ENCODE data around the gene MEF2A.
"Not testable (repeated sequence)": the region's sequence is repeated elsewhere in the genome, so short reads cannot be mapped to it uniquely, and the experiment has no call there.

The MEF2A gene

DNA sequence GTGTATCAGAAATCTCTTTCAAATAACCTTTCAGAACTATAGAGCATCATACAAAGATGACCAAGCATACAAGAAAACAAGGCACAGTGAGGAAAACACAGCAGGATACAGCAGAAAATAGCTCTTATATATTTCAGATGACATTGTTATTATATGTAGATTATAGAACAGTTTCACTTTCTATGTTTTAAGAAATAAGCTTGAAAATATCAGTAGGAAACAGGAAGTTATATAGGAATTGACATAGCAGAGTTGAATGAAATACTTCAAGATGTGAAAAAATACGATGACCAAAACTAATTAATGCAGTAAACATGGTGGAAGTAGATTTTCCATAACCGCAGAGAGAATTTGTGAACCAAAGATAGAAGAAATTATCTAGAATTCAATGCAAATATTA lies 92.2 kb downstream of the MEF2A start:
- no peak overlapping the region for H3K9ac ChIP-seq (ENCODE audit: low read depth, low read length)
- H3K27me3 ChIP-seq (ENCODE audit: control insufficient read depth, insufficient read depth, low read length), result no peaks in the 10 kb centered on the region
- H3K4me2 ChIP-seq (ENCODE audit: low read length), result no peak overlapping the region
- H3K4me1 ChIP-seq (ENCODE audit: control insufficient read depth, insufficient read depth, low read length), result no peaks in the 10 kb centered on the region
- no peaks in the 10 kb centered on the region for H3K9me3 ChIP-seq (replicated peaks; ENCODE audit: low read length)
- H3K4me3 ChIP-seq (ENCODE audit: low read length), result no peak overlapping the region
- H3K36me3 ChIP-seq (ENCODE audit: insufficient read depth, low read length), result peaks cover 7% of the 10 kb centered on the region

GRCh38 chr15:99662903-99663302 lies 97.1 kb downstream of the MEF2A start:
- H3K36me3 ChIP-seq (ENCODE audit: insufficient read depth, low read length), result peaks cover 7% of the 10 kb centered on the region
- H3K4me3 ChIP-seq (ENCODE audit: low read length), result no peak overlapping the region
- H3K27me3 ChIP-seq (ENCODE audit: control insufficient read depth, insufficient read depth, low read length), result no peaks in the 10 kb centered on the region
- H3K9ac ChIP-seq (ENCODE audit: low read depth, low read length), result no peak overlapping the region
- no peak overlapping the region for H3K4me2 ChIP-seq (ENCODE audit: low read length)
- no peaks in the 10 kb centered on the region for H3K9me3 ChIP-seq (replicated peaks; ENCODE audit: low read length)
- no peaks in the 10 kb centered on the region for H3K4me1 ChIP-seq (ENCODE audit: control insufficient read depth, insufficient read depth, low read length)

GRCh38 chr15:99666073-99666472 lies 100.3 kb downstream of the MEF2A start:
- H3K4me1 ChIP-seq (ENCODE audit: control insufficient read depth, insufficient read depth, low read length); H3K9me3 ChIP-seq (replicated peaks; ENCODE audit: low read length); H3K36me3 ChIP-seq (ENCODE audit: insufficient read depth, low read length); H3K27me3 ChIP-seq (ENCODE audit: control insufficient read depth, insufficient read depth, low read length); H3K9ac ChIP-seq (ENCODE audit: low read depth, low read length); H3K4me2 ChIP-seq (ENCODE audit: low read length); H3K4me3 ChIP-seq (ENCODE audit: low read length): not testable (repeated sequence)

DNA sequence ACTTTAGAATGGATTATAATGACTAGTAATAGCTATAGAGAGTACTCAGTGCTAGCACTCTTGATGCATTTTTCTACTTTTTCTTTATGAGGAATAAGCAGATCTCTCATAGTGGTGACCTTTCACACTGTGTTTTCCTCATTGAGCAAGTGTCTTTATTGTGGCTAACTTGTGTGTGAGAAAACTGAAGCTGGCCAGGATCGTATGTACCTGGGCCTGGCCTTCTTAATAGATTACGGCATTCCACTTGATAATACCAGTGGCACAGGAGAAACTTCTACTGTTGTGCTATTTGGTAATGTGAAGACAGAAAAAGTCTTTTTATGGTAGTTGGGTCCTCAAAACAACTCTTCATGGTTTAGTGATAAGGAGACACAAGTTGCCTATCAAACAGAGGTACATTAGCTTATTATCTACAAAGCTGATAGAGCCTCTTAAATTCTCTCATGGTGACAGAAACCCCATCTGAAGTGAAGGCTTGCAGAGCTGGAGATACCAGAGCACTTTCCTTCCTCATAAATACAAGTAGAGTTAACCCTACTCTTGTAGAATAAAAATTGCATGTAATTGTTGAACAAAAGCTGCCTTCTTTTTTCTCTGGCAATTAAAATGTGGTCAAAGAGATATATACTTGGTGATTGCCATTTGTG lies 102.9 kb downstream of the MEF2A start:
- H3K9me3 ChIP-seq (replicated peaks; ENCODE audit: low read length), result no peaks in the 10 kb centered on the region
- no peak overlapping the region for H3K9ac ChIP-seq (ENCODE audit: low read depth, low read length)
- H3K4me2 ChIP-seq (ENCODE audit: low read length), result no peak overlapping the region
- H3K4me3 ChIP-seq (ENCODE audit: low read length), result no peak overlapping the region
- no peaks in the 10 kb centered on the region for H3K27me3 ChIP-seq (ENCODE audit: control insufficient read depth, insufficient read depth, low read length)
- H3K36me3 ChIP-seq (ENCODE audit: insufficient read depth, low read length), result peaks cover 26% of the 10 kb centered on the region
- H3K4me1 ChIP-seq (ENCODE audit: control insufficient read depth, insufficient read depth, low read length), result no peaks in the 10 kb centered on the region

DNA sequence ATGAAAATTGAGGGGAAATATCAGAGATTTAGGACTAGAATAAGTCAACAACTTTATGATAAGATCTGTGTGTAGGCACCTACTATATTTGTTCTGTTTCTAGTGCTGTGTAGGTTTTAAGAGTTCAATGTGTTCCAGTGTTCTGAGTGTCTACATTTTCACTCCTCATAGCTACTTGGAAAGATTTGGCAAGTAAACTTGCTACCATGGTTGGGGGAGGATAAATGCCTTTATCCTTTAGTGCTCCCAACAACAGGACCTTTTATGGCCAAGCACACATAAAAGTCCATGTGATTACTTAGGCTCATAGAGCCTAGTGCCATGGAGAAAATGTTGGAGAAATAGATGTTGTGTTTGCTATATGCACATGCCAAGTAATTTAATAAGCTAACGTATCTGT lies 103.5 kb downstream of the MEF2A start:
- no peak overlapping the region for H3K9ac ChIP-seq (ENCODE audit: low read depth, low read length)
- no peaks in the 10 kb centered on the region for H3K27me3 ChIP-seq (ENCODE audit: control insufficient read depth, insufficient read depth, low read length)
- H3K4me2 ChIP-seq (ENCODE audit: low read length), result no peak overlapping the region
- peaks cover 28% of the 10 kb centered on the region for H3K36me3 ChIP-seq (ENCODE audit: insufficient read depth, low read length)
- no peaks in the 10 kb centered on the region for H3K4me1 ChIP-seq (ENCODE audit: control insufficient read depth, insufficient read depth, low read length)
- H3K4me3 ChIP-seq (ENCODE audit: low read length), result no peak overlapping the region
- no peaks in the 10 kb centered on the region for H3K9me3 ChIP-seq (replicated peaks; ENCODE audit: low read length)

DNA sequence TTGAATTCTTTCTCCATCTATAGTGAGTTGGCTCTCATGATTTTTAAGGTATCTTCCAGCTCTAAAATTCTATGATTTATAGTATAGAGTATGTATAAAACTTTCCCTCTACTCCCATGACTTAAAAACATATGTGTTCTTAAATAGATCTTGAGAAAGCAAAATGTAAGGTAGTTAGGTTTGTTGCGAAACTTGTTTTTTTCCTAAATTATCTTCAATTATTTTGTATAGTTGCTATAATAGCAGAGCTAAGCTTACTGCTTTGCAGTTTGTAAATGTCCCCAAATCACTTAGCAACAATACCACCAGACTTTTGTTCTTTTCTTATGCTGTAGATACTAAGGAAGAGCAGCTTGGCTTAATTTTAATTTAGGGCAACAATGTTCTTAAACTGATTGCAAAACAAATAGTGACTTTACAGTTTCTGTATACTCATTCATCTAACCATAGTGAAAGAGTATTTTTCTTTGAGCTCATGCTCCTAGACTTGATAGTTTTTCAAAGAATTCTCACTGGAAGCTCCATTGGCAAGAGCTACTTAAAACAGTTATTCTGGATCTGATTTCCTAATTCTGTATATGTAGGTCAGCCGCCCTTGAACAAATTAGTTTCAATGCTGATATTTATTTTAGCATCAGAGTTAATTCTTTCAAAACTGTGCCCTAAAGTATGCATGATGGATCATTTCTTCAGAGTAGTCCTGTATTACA lies 106.3 kb downstream of the MEF2A start:
- Histone ChIP-seq H3K4me3 (ENCODE audit: low read length) (no peak overlapping the region), H3K9me3 (replicated peaks; ENCODE audit: low read length) (no peaks in the 10 kb centered on the region), H3K9ac (ENCODE audit: low read depth, low read length) (no peak overlapping the region), H3K4me2 (ENCODE audit: low read length) (no peak overlapping the region), H3K4me1 (ENCODE audit: control insufficient read depth, insufficient read depth, low read length) (no peaks in the 10 kb centered on the region), H3K36me3 (ENCODE audit: insufficient read depth, low read length) (peaks cover 47% of the 10 kb centered on the region), H3K27me3 (ENCODE audit: control insufficient read depth, insufficient read depth, low read length) (no peaks in the 10 kb centered on the region)

- Histone ChIP-seq H3K4me2 (ENCODE audit: low read length) (no peak overlapping the region), H3K9me3 (replicated peaks; ENCODE audit: low read length) (no peaks in the 10 kb centered on the region), H3K4me1 (ENCODE audit: control insufficient read depth, insufficient read depth, low read length) (no peaks in the 10 kb centered on the region), H3K9ac (ENCODE audit: low read depth, low read length) (no peak overlapping the region), H3K4me3 (ENCODE audit: low read length) (no peak overlapping the region), H3K27me3 (ENCODE audit: control insufficient read depth, insufficient read depth, low read length) (no peaks in the 10 kb centered on the region), H3K36me3 (ENCODE audit: insufficient read depth, low read length) (peaks cover 53% of the 10 kb centered on the region)
Observed at GRCh38 chr15:99673111-99673510, 107.3 kb downstream of the MEF2A start.

GRCh38 chr15:99674279-99674678 lies 108.5 kb downstream of the MEF2A start:
- no peaks in the 10 kb centered on the region for H3K27me3 ChIP-seq (ENCODE audit: control insufficient read depth, insufficient read depth, low read length)
- no peak overlapping the region for H3K4me2 ChIP-seq (ENCODE audit: low read length)
- no peaks in the 10 kb centered on the region for H3K4me1 ChIP-seq (ENCODE audit: control insufficient read depth, insufficient read depth, low read length)
- H3K9me3 ChIP-seq (replicated peaks; ENCODE audit: low read length), result no peaks in the 10 kb centered on the region
- peaks cover 59% of the 10 kb centered on the region for H3K36me3 ChIP-seq (ENCODE audit: insufficient read depth, low read length)
- H3K9ac ChIP-seq (ENCODE audit: low read depth, low read length), result no peak overlapping the region
- H3K4me3 ChIP-seq (ENCODE audit: low read length), result no peak overlapping the region

DNA sequence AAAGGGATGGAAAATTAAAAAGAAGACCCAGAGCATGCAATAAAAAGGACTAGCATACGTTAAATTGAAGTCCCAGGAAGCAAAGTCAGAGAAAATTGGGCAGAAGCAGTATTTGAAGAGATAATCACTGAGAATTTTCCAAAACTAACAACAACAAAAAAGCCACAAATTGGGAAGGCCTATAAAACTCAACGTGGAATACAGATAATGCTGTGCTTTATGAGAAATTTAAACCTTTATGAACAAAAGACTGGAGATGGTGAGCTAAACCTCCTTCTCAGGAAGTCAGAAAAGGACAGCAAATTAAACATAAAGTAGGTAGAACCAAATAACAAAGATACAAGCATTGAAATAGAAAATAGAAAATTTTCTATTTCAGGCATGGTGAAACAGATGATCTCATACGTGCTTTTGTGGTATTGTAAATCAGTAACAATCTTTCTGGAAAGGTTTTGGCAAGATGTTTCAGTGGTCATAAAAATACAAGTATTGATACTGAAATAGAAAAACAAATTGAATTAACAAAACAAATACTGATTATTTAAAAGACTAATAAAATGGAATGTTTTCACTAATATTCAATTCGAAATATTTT lies 111.9 kb downstream of the MEF2A start:
- H3K4me1 ChIP-seq (ENCODE audit: control insufficient read depth, insufficient read depth, low read length), result peaks cover 7% of the 10 kb centered on the region
- H3K4me3 ChIP-seq (ENCODE audit: low read length), result no peak overlapping the region
- H3K9ac ChIP-seq (ENCODE audit: low read depth, low read length), result no peak overlapping the region
- peaks cover 45% of the 10 kb centered on the region for H3K36me3 ChIP-seq (ENCODE audit: insufficient read depth, low read length)
- no peaks in the 10 kb centered on the region for H3K27me3 ChIP-seq (ENCODE audit: control insufficient read depth, insufficient read depth, low read length)
- H3K4me2 ChIP-seq (ENCODE audit: low read length), result no peak overlapping the region
- no peaks in the 10 kb centered on the region for H3K9me3 ChIP-seq (replicated peaks; ENCODE audit: low read length)

DNA sequence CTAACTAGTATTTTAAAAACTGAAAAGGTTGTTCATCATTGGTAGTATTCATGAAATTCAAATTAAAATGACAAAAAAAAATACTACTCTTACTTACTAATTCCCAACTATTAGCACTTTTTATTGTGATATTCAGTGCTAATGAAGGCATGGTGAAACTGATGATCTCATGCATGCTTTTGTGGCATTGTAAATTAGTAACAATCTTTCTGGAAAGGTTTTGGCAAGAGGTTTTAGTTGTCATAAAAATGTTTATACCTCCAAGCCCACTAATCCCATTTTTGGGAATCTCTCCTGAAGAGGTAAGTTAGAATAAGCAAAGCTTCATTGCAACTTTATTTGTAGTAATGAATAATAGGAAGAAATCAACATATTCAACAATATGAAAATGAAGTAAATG lies 114.5 kb downstream of the MEF2A start:
- Histone ChIP-seq H3K4me1 (ENCODE audit: control insufficient read depth, insufficient read depth, low read length) (peaks cover 12% of the 10 kb centered on the region), H3K36me3 (ENCODE audit: insufficient read depth, low read length) (peaks cover 28% of the 10 kb centered on the region), H3K9me3 (replicated peaks; ENCODE audit: low read length) (no peaks in the 10 kb centered on the region), H3K27me3 (ENCODE audit: control insufficient read depth, insufficient read depth, low read length) (no peaks in the 10 kb centered on the region), H3K9ac (ENCODE audit: low read depth, low read length) (no peak overlapping the region), H3K4me2 (ENCODE audit: low read length) (no peak overlapping the region), H3K4me3 (ENCODE audit: low read length) (no peak overlapping the region)

DNA sequence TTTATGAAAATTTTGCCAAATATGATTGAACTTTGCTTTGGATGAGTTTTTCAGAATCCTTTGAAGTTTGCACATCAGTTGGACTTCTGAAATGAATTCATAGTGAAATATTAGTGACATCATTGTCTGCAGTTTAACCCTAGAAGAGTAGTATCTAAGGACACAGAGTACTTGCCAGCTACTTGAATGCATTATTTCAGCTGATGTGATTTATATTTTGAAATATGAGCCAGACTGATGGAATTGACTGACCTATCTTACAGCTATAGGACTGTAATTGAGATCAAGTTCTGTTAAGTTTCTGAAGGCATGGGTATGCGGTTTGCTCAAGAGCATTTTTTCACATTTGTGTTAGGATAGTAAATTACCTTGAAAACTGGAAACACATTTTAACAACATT lies 116.2 kb downstream of the MEF2A start:
- Histone ChIP-seq H3K27me3 (ENCODE audit: control insufficient read depth, insufficient read depth, low read length) (no peaks in the 10 kb centered on the region), H3K4me3 (ENCODE audit: low read length) (no peak overlapping the region), H3K36me3 (ENCODE audit: insufficient read depth, low read length) (peaks cover 18% of the 10 kb centered on the region), H3K9me3 (replicated peaks; ENCODE audit: low read length) (no peaks in the 10 kb centered on the region), H3K9ac (ENCODE audit: low read depth, low read length) (no peak overlapping the region), H3K4me1 (ENCODE audit: control insufficient read depth, insufficient read depth, low read length) (peaks cover 12% of the 10 kb centered on the region), H3K4me2 (ENCODE audit: low read length) (no peak overlapping the region)

- Histone ChIP-seq H3K4me3 (ENCODE audit: low read length) (no peak overlapping the region), H3K9ac (ENCODE audit: low read depth, low read length) (no peak overlapping the region), H3K9me3 (replicated peaks; ENCODE audit: low read length) (no peaks in the 10 kb centered on the region), H3K4me2 (ENCODE audit: low read length) (no peak overlapping the region), H3K36me3 (ENCODE audit: insufficient read depth, low read length) (peaks cover 20% of the 10 kb centered on the region), H3K27me3 (ENCODE audit: control insufficient read depth, insufficient read depth, low read length) (no peaks in the 10 kb centered on the region), H3K4me1 (ENCODE audit: control insufficient read depth, insufficient read depth, low read length) (peaks cover 12% of the 10 kb centered on the region)
Observed at GRCh38 chr15:99682455-99682854, 116.7 kb downstream of the MEF2A start.
